GM21381 (cell line): ENCODE measurements around the gene CALD1.

Experiments used
- ATAC-seq: cut with Tn5 transposase; IDR thresholded peaks from one replicate; pipeline ENCODE4 v1.9.1; 2021; ENCODE audit warnings: mild to moderate bottlenecking, moderate library complexity; ENCODE audit not compliant: unreplicated experiment

Gene CALD1

GRCh38 chr7:134856091-134856490 is 76.7 kb downstream of the CALD1 start:
- no peak for ATAC-seq

- no peak for ATAC-seq
These were observed 77.3 kb downstream of the CALD1 start for GRCh38 chr7:134856691-134857090.

GRCh38 chr7:134857958-134858357 is 78.5 kb downstream of the CALD1 start:
- no peak for ATAC-seq

- ATAC-seq: no peak
These were observed 80.3 kb downstream of the CALD1 start for GRCh38 chr7:134859783-134860182.

- no peak for ATAC-seq
These were observed 85.8 kb downstream of the CALD1 start for GRCh38 chr7:134865001-134865845.

GRCh38 chr7:134866617-134867016 is 87.2 kb downstream of the CALD1 start:
- no peak for ATAC-seq

- ATAC-seq: no peak
These were observed 90.7 kb downstream of the CALD1 start for GRCh38 chr7:134870156-134870555.

GRCh38 chr7:134870781-134871180 is 91.3 kb downstream of the CALD1 start:
- no peak for ATAC-seq

- no peak for ATAC-seq
These were observed 93.8 kb downstream of the CALD1 start for GRCh38 chr7:134873253-134873652.

GRCh38 chr7:134874407-134874806 is 95.0 kb downstream of the CALD1 start:
- ATAC-seq: no peak

GRCh38 chr7:134875867-134876266 is 96.4 kb downstream of the CALD1 start:
- ATAC-seq: no peak

GRCh38 chr7:134878746-134879357 is 99.4 kb downstream of the CALD1 start:
- no peak for ATAC-seq

GRCh38 chr7:134879815-134880475 is 100.5 kb downstream of the CALD1 start:
- ATAC-seq: no peak

GRCh38 chr7:134882481-134882880 is 103.0 kb downstream of the CALD1 start:
- no peak for ATAC-seq

- ATAC-seq: no peak
These were observed 106.5 kb downstream of the CALD1 start for GRCh38 chr7:134885967-134886352.

- no peak for ATAC-seq
These were observed 107.1 kb downstream of the CALD1 start for GRCh38 chr7:134886353-134887057.

GRCh38 chr7:134887523-134887922 is 108.1 kb downstream of the CALD1 start:
- no peak for ATAC-seq

GRCh38 chr7:134888141-134888740 is 108.8 kb downstream of the CALD1 start:
- no peak for ATAC-seq

GRCh38 chr7:134890246-134891240 is 111.1 kb downstream of the CALD1 start:
- ATAC-seq: no peak

- ATAC-seq: no peak
These were observed 111.8 kb downstream of the CALD1 start for GRCh38 chr7:134891262-134891695.
